ENCODE results near the gene ZSCAN5C. TPM values are rescaled to one million over a fixed set of nuclear protein-coding genes. Genes with fewer than 3 reads are reported as not detected.

ZSCAN5C gene
- total and polyA plus RNA-seq, 2 of the 8 experiments (the other 6 are each of a cell fraction or from before 2014, with no cell fraction given): not detected

DNA sequence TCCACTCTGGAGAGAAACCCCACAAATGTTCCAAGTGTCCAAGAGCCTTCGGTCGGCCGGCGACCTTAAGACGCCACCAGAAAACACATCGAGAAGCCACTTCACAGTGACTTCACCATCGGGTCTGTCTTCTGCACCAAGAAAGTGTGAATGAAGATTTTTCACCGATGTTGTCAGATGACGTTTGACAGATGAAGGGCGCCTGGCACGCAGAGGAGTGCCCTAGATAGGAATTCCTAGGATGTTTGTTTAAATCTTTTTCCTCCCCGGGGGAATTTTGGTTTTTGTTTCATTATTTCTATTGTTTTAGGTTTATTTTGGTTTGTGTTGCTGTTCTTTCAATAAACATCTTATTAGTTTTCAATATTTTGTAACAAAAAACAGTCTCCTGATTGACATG, 7.0 kb downstream of the ZSCAN5C start:
- H2BK120ac ChIP-seq (replicated peaks; ENCODE audit: low read depth, low read length): no peak overlapping the region
- no peak overlapping the region for H2BK5ac ChIP-seq (ENCODE audit: low read depth, low read length)
- no peaks in the 10 kb centered on the region for H3K79me2 ChIP-seq (ENCODE audit: control insufficient read depth in 1 of 2, insufficient read depth in 2 of 2, low read length in 2 of 2)
- 85% methylated on average over 12 of the region's 12 CpGs; no CpG with 5 or more reads in 1 of the 2 experiments for WGBS, 2 experiments (ENCODE audit: extremely low coverage in 1 of 2, insufficient coverage in 1 of 2, insufficient read length in 1 of 2, insufficient replicate concordance in 2 of 2, low coverage in 1 of 2, low lambda C conversion rate in 2 of 2, missing lambda C conversion rate in 1 of 2)
- no peaks in the 10 kb centered on the region for H3K36me3 ChIP-seq (ENCODE audit: control insufficient read depth in 2 of 4, insufficient read depth in 4 of 4, low read length in 3 of 4)
- H4K5ac ChIP-seq (ENCODE audit: insufficient read length, low read depth, low read length): no peak overlapping the region
- H3K9me3 ChIP-seq (ENCODE audit: insufficient read depth in 2 of 2, low read depth in 1 of 2, low read length in 1 of 2): no peaks in the 10 kb centered on the region
- no peaks in the 10 kb centered on the region for H3K4me1 ChIP-seq (replicated peaks in 1 of 4; ENCODE audit: control insufficient read depth in 3 of 4, insufficient read depth in 4 of 4, low read length in 3 of 4)
- DNase-seq (ENCODE audit: low read depth in 1 of 2, low spot score in 2 of 2) (no peak), FAIRE-seq (no peak)
- H2AK5ac ChIP-seq (ENCODE audit: low read depth, low read length): no peak overlapping the region
- no peak overlapping the region for H4K8ac ChIP-seq (ENCODE audit: extremely low read depth, insufficient read depth, low read length)
- H2BK20ac ChIP-seq (ENCODE audit: low read length): no peak overlapping the region
- no peaks in the 10 kb centered on the region for H3K79me1 ChIP-seq (ENCODE audit: low read depth, low read length)
- H3K23me2 ChIP-seq (ENCODE audit: low read depth, low read length): no peaks in the 10 kb centered on the region
- no peak overlapping the region for H2BK15ac ChIP-seq (ENCODE audit: low read length)
- H4K91ac ChIP-seq (replicated peaks; ENCODE audit: insufficient read length, low read length): no peak overlapping the region
- no peak overlapping the region for H2BK12ac ChIP-seq (ENCODE audit: low read depth, low read length)
- no peak overlapping the region for H3K4me2 ChIP-seq (ENCODE audit: insufficient read depth in 1 of 2, low read depth in 2 of 2, low read length in 2 of 2)
- no peaks in the 10 kb centered on the region for H4K20me1 ChIP-seq (replicated peaks in 1 of 2; ENCODE audit: control insufficient read depth in 1 of 2, insufficient read depth in 2 of 2, low read length in 2 of 2)
- no peak overlapping the region for H3K56ac ChIP-seq (replicated peaks; ENCODE audit: insufficient read length, low read depth, low read length)
- H3K18ac ChIP-seq (ENCODE audit: extremely low read depth, low read length): no peak overlapping the region
- H3K14ac ChIP-seq (ENCODE audit: insufficient read length): no peak overlapping the region
- ChIA-PET CTCF (ENCODE audit: partially characterized antibody) (interaction anchor here (0.9 to 2.5 kb wide), 2 partner anchors 11 to 14 kb away, joined by 3 to 21 read pairs; no protein-coding TSS in a partner anchor), POLR2A (ENCODE audit: partially characterized antibody) (interaction anchor here (0.6 kb wide), 1 partner anchor 37 kb away, joined by 3 read pairs; no protein-coding TSS in a partner anchor)
- no peaks in the 10 kb centered on the region for H3K27me3 ChIP-seq (replicated peaks in 1 of 4; ENCODE audit: control insufficient read depth in 3 of 4, extremely low read depth in 1 of 4, insufficient read depth in 3 of 4, low read length in 3 of 4)
- no peak overlapping the region for H3K9ac ChIP-seq (replicated peaks in 1 of 4; ENCODE audit: extremely low read depth in 1 of 4, low read depth in 3 of 4, low read length in 3 of 4)
- no peak overlapping the region for H3K4me3 ChIP-seq (ENCODE audit: extremely low read depth in 1 of 4, insufficient read depth in 2 of 4, low read depth in 3 of 4, low read length in 4 of 4)
- H2AFZ ChIP-seq (ENCODE audit: low read length): no peak overlapping the region
- H3K23ac ChIP-seq (ENCODE audit: insufficient read length): no peak overlapping the region
- H3K27ac ChIP-seq (ENCODE audit: low read depth, low read length): no peak overlapping the region
- H3K4ac ChIP-seq (replicated peaks; ENCODE audit: insufficient read length, low read depth, low read length): no peak overlapping the region
- TF ChIP-seq SUZ12 (IDR thresholded peaks at IDR 0.05; ENCODE audit: low read length): no peak
- no peak for TF ChIP-seq NRF1 (IDR thresholded peaks at IDR 0.05; ENCODE audit: low read depth, low read length)
- TF ChIP-seq SP4 (IDR thresholded peaks at IDR 0.05; ENCODE audit: low read length): no peak
- TF ChIP-seq HDAC2 (IDR thresholded peaks at IDR 0.05; ENCODE audit: borderline replicate concordance in 1 of 2, low read depth in 2 of 2, low read length in 2 of 2): no peak
- TF ChIP-seq ASH2L (IDR thresholded peaks at IDR 0.05; ENCODE audit: low read length): no peak
- TF ChIP-seq POU5F1 (IDR thresholded peaks at IDR 0.05; ENCODE audit: low read depth, low read length): no peak
- no peak for TF ChIP-seq NANOG (IDR thresholded peaks at IDR 0.05; ENCODE audit: insufficient read depth, low read depth, low read length, poor library complexity, severe bottlenecking)
- TF ChIP-seq, protein P1, sequence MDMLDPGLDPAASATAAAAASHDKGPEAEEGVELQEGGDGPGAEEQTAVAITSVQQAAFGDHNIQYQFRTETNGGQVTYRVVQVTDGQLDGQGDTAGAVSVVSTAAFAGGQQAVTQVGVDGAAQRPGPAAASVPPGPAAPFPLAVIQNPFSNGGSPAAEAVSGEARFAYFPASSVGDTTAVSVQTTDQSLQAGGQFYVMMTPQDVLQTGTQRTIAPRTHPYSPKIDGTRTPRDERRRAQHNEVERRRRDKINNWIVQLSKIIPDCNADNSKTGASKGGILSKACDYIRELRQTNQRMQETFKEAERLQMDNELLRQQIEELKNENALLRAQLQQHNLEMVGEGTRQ (IDR thresholded peaks at IDR 0.05; ENCODE audit: low read length): no peak
- no peak for TF ChIP-seq EZH2 (IDR thresholded peaks at IDR 0.05; ENCODE audit: low read depth, low read length, severe bottlenecking)

All from H1 (cell line).